ENCODE data around the gene BPIFB1.
A peak's percentile ranks its signal among the peaks of the same experiment; 100 is the strongest.

Gene BPIFB1

GRCh38 chr20:33345342-33345741 lies 62.3 kb downstream of the BPIFB1 start:
- no peaks in the 10 kb centered on the region for H3K9me3 Mint-ChIP-seq
- peaks cover 5% of the 10 kb centered on the region for H3K36me3 Mint-ChIP-seq (ENCODE audit: insufficient read depth)
- H3K4me1 Mint-ChIP-seq = peaks cover 5% of the 10 kb centered on the region
- no peak overlapping the region for H3K27ac Mint-ChIP-seq (ENCODE audit: low read depth)
- no peak for DNase-seq (ENCODE audit: low spot score in 2 of 2)
- ATAC-seq (replicated peaks; ENCODE audit: extremely low read depth, poor library complexity, severe bottlenecking) = no peak
- H3K4me3 Mint-ChIP-seq = no peak overlapping the region
- H3K27me3 Mint-ChIP-seq = no peaks in the 10 kb centered on the region

- H3K4me3 Mint-ChIP-seq = no peak overlapping the region
- H3K4me1 Mint-ChIP-seq = peaks cover 5% of the 10 kb centered on the region
These were observed 65.3 kb downstream of the BPIFB1 start for GRCh38 chr20:33348136-33348937.

GRCh38 chr20:33349493-33349892 lies 66.5 kb downstream of the BPIFB1 start:
- H3K4me3 Mint-ChIP-seq = no peak overlapping the region
- no peaks in the 10 kb centered on the region for H3K27me3 Mint-ChIP-seq
- H3K27ac Mint-ChIP-seq (ENCODE audit: low read depth) = peak overlapping the region; percentile 26

More at GRCh38 chr20:33348136-33348937, 65.3 kb downstream of the BPIFB1 start:
- DNase-seq (ENCODE audit: low spot score in 2 of 2) (no peak), ATAC-seq (replicated peaks; ENCODE audit: extremely low read depth, poor library complexity, severe bottlenecking) (no peak)
- Mint-ChIP-seq H3K9me3 (no peaks in the 10 kb centered on the region), H3K27ac (ENCODE audit: low read depth) (no peak overlapping the region), H3K36me3 (ENCODE audit: insufficient read depth) (peaks cover 7% of the 10 kb centered on the region), H3K27me3 (no peaks in the 10 kb centered on the region)

GRCh38 chr20:33351696-33352095 lies 68.7 kb downstream of the BPIFB1 start:
- ATAC-seq (replicated peaks; ENCODE audit: extremely low read depth, poor library complexity, severe bottlenecking) = no peak
- peaks cover 23% of the 10 kb centered on the region for H3K36me3 Mint-ChIP-seq (ENCODE audit: insufficient read depth)
- peaks cover 5% of the 10 kb centered on the region for H3K4me1 Mint-ChIP-seq
- H3K4me3 Mint-ChIP-seq = no peak overlapping the region
- no peaks in the 10 kb centered on the region for H3K9me3 Mint-ChIP-seq
- DNase-seq (ENCODE audit: low spot score in 2 of 2) = no peak
- H3K27me3 Mint-ChIP-seq = no peaks in the 10 kb centered on the region
- H3K27ac Mint-ChIP-seq (ENCODE audit: low read depth) = no peak overlapping the region

More at GRCh38 chr20:33349493-33349892, 66.5 kb downstream of the BPIFB1 start:
- ATAC-seq (replicated peaks; ENCODE audit: extremely low read depth, poor library complexity, severe bottlenecking) = no peak
- Mint-ChIP-seq H3K4me1 (peaks cover 5% of the 10 kb centered on the region), H3K36me3 (ENCODE audit: insufficient read depth) (peaks cover 11% of the 10 kb centered on the region), H3K9me3 (no peaks in the 10 kb centered on the region)
- DNase-seq (ENCODE audit: low spot score in 2 of 2) = no peak

- Mint-ChIP-seq H3K27me3 (no peaks in the 10 kb centered on the region), H3K27ac (ENCODE audit: low read depth) (peak overlapping the region; percentile 29), H3K36me3 (ENCODE audit: insufficient read depth) (peaks cover 28% of the 10 kb centered on the region), H3K9me3 (no peaks in the 10 kb centered on the region), H3K4me1 (peaks cover 5% of the 10 kb centered on the region), H3K4me3 (no peak overlapping the region)
- DNase-seq (ENCODE audit: low spot score in 2 of 2) (no peak), ATAC-seq (replicated peaks; ENCODE audit: extremely low read depth, poor library complexity, severe bottlenecking) (no peak)
These were observed 69.4 kb downstream of the BPIFB1 start for GRCh38 chr20:33352258-33353012.

GRCh38 chr20:33353013-33353402 lies 70.0 kb downstream of the BPIFB1 start:
- DNase-seq (ENCODE audit: low spot score in 2 of 2) = no peak
- Mint-ChIP-seq H3K4me3 (no peak overlapping the region), H3K9me3 (no peaks in the 10 kb centered on the region), H3K36me3 (ENCODE audit: insufficient read depth) (peaks cover 28% of the 10 kb centered on the region), H3K27me3 (no peaks in the 10 kb centered on the region), H3K4me1 (peaks cover 5% of the 10 kb centered on the region), H3K27ac (ENCODE audit: low read depth) (peak overlapping the region; percentile 29)
- no peak for ATAC-seq (replicated peaks; ENCODE audit: extremely low read depth, poor library complexity, severe bottlenecking)

Measured in central memory CD8-positive, alpha-beta T cell (primary cell).